CMK (cell line): ENCODE measurements around the gene INAFM2.

ENCODE experiments used
- DNase-seq: peaks from one replicate; pipeline ENCODE4 v3.0.0-alpha.2; 2010; ENCODE audit warnings: low read depth

The INAFM2 gene

GRCh38 chr15:40323239-40323952 lies at the start of gene INAFM2:
TSS of gene INAFM2 (plus strand) at chr15:40323692. CDS start at chr15:40324056, 364 bp downstream.
- peak; percentile 85 for DNase-seq

DNA sequence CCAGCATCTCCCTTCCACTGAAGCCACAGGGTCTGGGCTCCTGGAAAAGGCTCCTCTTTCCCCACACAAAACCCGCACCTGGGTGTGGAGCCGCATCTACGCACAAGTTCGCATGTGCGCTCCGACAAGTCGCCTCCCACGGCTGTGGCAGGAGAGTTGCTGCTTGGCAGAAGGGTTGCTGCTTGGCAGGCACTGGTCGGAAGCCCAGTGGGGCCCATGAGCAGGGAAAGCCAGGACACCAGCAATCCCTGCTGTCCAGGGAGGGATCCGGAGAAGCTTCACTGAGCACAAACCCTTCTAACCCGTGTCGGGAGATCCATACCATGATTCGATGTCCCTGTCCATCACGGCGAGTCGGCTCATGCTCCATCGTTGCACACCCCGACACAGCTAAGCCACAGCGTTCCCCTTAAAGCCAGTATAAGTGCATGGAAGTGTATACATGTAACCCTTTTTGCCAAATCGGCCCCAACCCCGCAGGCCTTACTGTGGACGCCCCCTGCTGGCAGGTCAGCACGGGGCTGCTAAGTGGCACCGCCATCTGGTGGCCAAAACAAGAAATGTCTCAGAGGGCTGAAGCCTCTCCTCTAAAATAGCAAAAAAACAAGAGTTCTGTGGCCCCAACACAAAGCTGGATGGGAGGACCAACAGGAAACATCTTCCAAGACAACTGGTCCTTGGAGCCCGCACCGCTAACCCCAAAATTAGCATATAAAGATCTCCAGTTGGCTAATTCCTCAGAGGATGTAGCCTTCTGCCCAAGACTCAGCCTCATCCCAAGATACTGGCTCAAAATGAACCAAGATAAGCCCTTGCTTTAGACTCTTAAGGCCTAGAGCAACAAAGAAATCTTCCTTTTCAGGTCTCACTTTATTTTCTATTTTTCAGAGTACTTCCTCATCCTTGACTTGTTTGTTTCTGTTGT lies 48.9 kb upstream of the INAFM2 start:
- peak; percentile 75 for DNase-seq

DNA sequence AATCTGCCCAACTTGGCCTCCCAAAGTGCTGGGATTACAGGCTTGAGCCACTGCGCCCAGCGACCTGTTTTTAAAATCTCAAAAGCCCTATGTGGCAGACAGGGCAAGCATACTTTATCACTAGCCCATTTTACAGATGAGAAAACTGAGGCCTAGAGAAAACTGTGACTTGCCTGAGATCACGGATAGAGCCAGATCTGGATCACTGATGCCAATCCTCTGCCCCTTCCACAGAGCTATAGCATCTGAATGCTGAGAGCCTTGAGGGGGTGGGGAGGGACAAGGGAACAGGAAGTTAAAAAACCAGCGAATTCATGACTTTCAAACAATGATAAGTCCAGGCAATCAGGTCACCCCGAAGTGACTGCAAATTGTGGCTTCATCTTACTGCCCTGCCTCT lies 48.0 kb upstream of the INAFM2 start:
- no peak for DNase-seq

DNA sequence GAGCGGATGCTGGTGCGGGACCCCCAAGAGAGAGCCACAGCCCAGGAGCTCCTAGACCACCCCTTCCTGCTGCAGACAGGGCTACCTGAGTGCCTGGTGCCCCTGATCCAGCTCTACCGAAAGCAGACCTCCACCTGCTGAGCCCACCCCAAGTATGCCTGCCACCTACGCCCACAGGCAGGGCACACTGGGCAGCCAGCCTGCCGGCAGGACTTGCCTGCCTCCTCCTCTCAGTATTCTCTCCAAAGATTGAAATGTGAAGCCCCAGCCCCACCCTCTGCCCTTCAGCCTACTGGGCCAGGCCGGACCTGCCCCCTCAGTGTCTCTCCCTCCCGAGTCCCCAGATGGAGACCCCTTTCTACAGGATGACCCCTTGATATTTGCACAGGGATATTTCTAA lies 47.5 kb upstream of the INAFM2 start:
- DNase-seq = no peak

- no peak for DNase-seq
These were observed 46.6 kb upstream of the INAFM2 start for GRCh38 chr15:40276927-40277326.

DNA sequence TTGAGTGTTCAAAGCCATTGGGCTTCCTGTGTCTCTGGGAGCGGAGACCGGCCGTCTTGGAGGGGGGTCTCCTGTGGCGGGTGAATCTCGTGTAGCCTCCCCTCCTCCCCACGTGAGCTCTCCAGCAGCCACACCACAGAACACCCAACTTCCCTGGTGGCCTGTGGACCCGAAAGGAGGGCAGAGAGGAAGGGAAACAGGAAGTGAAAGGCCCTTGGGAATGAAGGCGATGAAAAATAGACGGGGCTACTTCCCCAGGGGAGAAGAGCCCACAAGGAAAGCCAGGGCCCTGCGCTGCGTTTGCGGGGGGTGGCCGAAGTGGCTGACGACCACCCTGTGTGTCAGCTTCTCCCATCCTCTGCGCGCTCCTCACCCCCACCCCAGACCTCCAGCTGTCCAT lies 46.0 kb upstream of the INAFM2 start:
- no peak for DNase-seq

DNA sequence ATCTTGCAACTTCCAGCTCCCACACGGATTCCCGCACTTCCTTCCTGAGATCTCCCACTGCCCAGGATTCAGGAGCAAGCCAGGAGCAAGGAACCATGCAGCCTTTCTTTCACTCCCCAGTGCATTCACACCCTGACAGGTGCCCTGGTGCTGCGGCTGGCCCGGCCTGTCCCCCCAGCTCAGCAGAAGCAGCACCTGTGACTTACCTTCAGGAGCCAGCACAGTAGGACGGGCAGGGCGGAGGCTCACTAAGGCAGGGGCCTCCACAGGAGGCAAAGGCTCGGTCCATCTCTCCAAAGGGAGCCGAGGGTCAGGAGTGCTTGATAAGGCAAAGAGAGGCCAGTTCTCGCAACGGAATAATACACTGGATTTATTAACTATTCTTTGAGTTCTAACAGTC lies 45.5 kb upstream of the INAFM2 start:
- no peak for DNase-seq

DNA sequence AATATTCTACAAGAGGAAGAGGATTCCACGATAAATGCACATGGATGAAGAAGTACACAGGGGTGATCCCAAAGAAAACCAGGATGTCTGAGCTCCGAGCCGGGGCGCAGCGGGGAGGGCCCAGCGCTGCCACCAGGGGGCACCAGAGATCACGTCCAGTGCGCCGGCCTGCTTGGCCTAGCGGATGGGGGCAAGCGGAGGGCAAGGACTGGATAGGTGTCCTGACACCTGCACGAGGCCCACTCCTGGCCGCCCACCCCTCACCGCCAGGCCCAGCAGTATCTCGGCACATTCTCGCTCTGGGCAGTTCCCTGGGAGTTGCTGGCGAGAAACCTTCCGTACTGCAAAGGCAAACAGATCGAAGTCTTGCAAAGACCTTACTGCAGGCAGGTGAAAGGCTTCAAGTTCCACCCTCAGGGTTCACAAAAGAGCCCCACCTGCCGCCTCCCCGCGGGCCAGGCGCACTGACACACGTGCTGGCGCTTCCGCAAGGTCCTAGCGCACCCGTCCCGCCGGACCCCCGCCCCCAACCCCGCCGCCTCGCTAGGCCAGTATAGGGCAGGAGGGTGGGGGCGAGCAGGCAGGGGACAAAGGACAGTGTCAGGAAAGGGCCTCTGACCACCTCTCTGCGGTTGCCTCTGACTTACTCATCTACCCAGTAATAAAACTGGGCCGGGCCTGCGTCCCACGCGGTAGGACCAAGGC lies 43.9 kb upstream of the INAFM2 start:
- no peak for DNase-seq

DNA sequence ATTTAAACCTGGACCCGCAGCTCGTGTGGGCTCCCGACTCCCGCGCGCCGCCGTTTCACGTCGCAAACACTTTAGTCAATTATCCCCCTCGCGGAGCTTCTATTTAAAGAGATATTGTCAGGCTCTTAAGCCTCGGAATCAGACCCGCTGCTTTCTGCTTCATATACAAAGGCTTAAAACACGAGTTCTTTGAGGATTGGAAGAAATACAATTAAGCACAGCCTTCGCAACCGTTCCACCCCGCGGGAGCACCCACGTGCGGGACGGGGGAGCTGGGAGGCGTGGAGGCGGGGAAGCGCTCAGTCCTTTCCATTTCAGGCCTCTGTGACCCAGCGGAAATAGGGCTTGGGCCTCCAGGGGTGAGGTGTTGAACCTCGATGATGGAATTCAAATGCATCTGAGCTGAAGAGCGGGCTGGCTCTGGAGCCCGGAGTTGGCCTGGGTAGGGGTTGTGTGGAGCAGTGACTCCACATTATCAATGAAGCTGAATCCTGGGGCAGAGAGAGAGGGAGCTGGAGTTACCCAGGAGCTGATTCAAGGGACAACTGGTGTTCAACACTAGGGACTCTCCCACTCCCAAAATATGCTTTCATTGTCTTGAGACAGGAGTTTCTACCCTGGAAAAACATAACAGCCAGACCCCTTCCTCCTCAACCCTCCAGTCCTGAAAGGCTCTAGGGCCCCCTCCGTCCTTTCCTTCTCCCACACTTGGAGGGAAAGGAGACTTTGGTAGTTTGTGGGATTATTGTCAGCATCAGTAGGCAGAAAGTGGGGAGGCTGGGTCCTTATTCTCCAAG lies 43.0 kb upstream of the INAFM2 start:
- DNase-seq = no peak

DNA sequence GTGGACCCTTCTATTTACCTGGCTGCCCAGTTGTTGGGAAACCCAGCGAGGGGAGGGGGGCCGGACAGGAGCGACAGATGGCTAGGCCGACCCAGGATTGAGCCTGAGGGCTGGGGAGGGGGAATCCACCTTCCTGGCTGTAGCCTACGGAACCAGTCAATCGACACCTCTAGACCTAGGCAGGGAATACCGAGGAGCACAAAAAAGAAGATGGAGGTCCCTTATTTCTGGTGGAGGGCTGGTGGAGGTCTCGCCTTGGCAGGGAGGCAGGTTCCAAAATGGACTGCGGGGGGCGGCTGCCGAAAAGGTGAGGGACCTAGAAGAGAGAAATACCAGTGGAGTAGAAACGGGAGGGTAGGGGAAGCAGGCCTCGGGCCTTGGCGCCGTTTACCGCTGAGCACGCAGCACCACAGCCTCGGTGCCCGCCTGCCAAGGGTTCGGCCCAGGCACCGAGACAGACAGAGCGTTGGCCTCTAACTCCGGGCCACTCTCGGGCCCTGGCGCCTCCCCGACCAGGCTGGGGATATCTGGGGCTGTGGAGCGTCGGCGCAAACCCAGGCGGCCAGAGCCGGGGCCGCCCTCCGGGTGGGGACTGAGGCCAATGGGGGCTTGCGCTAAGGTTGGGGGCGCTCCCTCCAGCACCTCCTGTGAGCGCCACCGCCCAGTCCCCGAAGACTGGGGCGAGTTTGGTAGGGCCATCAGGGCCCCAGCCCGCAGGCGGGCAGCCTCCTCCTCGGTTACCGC lies 42.3 kb upstream of the INAFM2 start:
- no peak for DNase-seq

DNA sequence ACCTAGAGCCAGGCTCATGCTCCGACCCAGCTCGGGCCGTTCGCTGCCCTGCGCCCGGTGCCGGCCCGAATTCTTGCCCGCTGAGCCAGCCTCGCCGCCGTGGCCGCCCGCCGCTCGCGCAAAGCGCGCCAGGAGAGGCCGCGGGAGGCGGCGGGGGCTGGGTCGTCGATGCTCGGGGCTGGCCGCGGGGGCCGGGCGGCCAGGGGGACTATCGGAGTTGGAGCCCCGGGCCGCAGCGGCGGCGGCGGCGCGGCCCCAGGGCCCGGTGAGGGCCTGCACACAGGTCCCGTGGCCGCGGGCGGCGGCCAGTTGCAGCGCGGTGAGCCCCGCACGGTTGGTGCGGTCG lies 41.7 kb upstream of the INAFM2 start:
- DNase-seq = no peak

GRCh38 chr15:40282147-40282868 lies 41.2 kb upstream of the INAFM2 start:
- no peak for DNase-seq

- DNase-seq = no peak
These were observed 40.5 kb upstream of the INAFM2 start, which contains the start of gene ANKRD63 for GRCh38 chr15:40282869-40283614. TSS of gene ANKRD63 (minus strand) at chr15:40283064. CDS start at chr15:40282586, 478 bp downstream.

DNA sequence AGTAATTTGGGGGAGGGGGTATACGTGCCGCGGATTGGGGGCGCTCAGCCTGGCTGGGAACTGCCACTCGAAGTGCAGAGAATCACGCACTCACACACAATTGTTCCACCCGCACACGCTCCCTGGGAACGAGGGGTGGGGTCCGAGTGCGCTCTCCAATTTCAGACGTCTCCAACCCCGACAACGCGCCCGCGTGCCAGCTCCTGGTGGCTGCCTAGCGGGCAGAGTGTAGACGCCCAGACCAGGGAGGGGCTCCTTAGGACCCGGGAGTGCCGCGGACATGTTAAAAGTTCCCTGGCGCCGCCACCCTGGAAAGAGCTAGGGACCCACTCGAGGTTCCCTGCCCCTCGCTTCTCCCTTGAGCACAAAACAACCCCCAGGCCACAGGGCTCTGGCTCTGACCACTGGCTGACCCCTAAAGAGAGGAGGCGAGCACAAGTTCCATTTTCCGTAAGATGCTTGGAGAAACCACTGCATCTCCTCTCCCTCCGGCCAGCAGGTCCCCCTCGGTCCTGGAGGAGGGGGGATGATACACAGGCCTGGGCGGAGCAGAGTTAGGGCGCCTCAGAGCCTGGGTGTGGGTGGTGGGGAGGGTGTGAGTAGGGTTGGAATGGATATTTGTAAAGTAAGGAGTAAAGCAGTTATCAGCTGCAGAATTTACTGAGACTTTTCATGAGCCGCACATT lies 39.7 kb upstream of the INAFM2 start:
- no peak for DNase-seq

- no peak for DNase-seq
These were observed 38.3 kb upstream of the INAFM2 start for GRCh38 chr15:40285151-40285550.

DNA sequence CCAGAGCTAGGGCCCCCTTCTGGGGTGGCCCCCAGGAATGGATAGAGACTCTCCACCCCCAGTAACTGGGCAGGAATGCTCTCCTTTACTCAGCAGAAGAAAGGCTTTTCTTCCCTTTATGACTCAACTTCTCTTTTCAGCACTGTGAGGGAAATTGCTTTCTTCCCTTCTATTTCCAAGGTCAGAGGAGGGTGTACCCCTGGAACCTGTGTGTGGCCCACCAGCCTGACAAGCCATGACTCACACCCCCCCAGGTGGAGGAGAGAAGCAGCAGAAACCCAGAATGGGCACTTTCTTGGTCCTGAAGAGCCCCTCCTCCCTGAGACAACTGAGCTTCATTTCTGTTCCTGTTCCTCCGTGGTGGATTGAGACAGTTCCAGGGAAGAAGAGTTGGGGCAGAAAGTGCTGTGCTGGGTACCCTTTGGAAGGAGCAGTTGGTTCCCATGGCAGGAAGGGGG lies 37.9 kb upstream of the INAFM2 start:
- no peak for DNase-seq

GRCh38 chr15:40286061-40286532 lies 37.4 kb upstream of the INAFM2 start:
- no peak for DNase-seq

GRCh38 chr15:40286794-40287193 lies 36.7 kb upstream of the INAFM2 start:
- no peak for DNase-seq

DNA sequence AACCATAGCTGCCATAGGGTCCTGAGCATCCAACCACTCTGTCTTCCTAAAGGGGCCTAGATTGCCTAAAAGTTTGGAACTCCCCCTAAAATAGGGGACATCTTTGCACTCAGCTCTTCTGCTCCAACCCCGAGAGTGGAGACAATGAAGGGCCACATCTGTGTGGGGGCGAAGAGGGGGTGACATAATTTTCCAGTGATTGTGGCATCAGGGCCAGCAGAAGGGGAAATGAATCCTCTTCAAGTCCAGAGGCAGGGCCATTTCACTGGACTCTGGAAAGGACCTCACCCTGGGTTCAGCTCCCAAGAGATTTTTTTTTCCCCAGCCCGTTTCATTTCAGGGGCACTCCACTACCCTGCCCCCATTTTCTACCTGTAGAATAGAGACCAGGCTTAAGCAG lies 36.0 kb upstream of the INAFM2 start:
- no peak for DNase-seq
